Liver (tissue), 9 donors: ENCODE data around the gene ADORA3. TPM values are rescaled to one million over a fixed set of nuclear protein-coding genes. Genes with fewer than 3 reads are reported as not detected.

Experiments used
- DNase-seq: peaks from one replicate; pipeline ENCODE4 v3.0.0-alpha.2; 2017; ENCODE audit warnings: low spot score
- H3K27ac ChIP-seq, 2 donors: one replicate each; pipeline ENCODE4 v1.7.0; 2013; ENCODE audit warnings: inconsistent platforms in 2 of 2, low read length in 2 of 2, control low read depth in 1 of 2, low read depth in 1 of 2, mild to moderate bottlenecking in 1 of 2
- H3K27me3 ChIP-seq, 4 donors: one replicate each; pipeline versions ENCODE4 v1.6.1 to v1.7.0; 2013; ENCODE audit warnings: low read length in 3 of 4, inconsistent platforms in 1 of 4, mild to moderate bottlenecking in 1 of 4, moderate library complexity in 1 of 4; ENCODE audit not compliant: control insufficient read depth in 4 of 4, insufficient read depth in 4 of 4
- H3K36me3 ChIP-seq, 4 donors: one replicate each; pipeline versions ENCODE4 v1.6.1 to v1.7.0; 2013; ENCODE audit warnings: low read length in 3 of 4, mild to moderate bottlenecking in 3 of 4, low read depth in 1 of 4, moderate library complexity in 1 of 4; ENCODE audit not compliant: control insufficient read depth in 4 of 4, insufficient read depth in 3 of 4
- H3K4me1 ChIP-seq, 4 donors: one replicate each; pipeline versions ENCODE4 v1.6.1 to v1.7.0; 2013; ENCODE audit warnings: low read length in 3 of 4, mild to moderate bottlenecking in 3 of 4, moderate library complexity in 1 of 4; ENCODE audit not compliant: control insufficient read depth in 4 of 4, insufficient read depth in 4 of 4
- H3K4me3 ChIP-seq, 3 donors: one replicate each; pipeline versions ENCODE4 v1.6.1 to v1.7.0; 2013; ENCODE audit warnings: low read length in 3 of 3, control low read depth in 1 of 3, low read depth in 1 of 3, mild to moderate bottlenecking in 1 of 3
- H3K9ac ChIP-seq, 2 donors: one replicate each; pipeline ENCODE4 v1.7.0; 2013; ENCODE audit warnings: low read length in 2 of 2, mild to moderate bottlenecking in 2 of 2, moderate library complexity in 2 of 2, control low read depth in 1 of 2, low read depth in 1 of 2
- H3K9me3 ChIP-seq, 4 donors: one replicate each; pipeline versions ENCODE4 v1.6.1 to v1.7.0; 2013; ENCODE audit warnings: low read length in 3 of 4; ENCODE audit not compliant: control insufficient read depth in 4 of 4
- ATF3 ChIP-seq: IDR thresholded peaks from 2 replicates; pipeline ENCODE4 v1.6.1; 2016; ENCODE audit warnings: antibody characterized with exemption
- CTCF ChIP-seq: fragments of 150-350 bp; IDR thresholded peaks from 2 replicates; pipeline ENCODE4 v1.5.1; 2017; ENCODE audit warnings: improper control_type of control experiment, low read depth, low read length; ENCODE audit not compliant: missing input control
- EGR1 ChIP-seq, 2 donors: IDR thresholded peaks; 2 replicates each; pipeline ENCODE4 v1.6.1; 2016 to 2018; ENCODE audit warnings: antibody characterized with exemption in 2 of 2, low read depth in 2 of 2
- FOXA1 ChIP-seq: IDR thresholded peaks from 2 replicates; pipeline ENCODE4 v1.6.1; 2016; ENCODE audit warnings: antibody characterized with exemption
- FOXA2 ChIP-seq: IDR thresholded peaks from 2 replicates; pipeline ENCODE4 v1.6.1; 2016; ENCODE audit warnings: antibody characterized with exemption
- GABPA ChIP-seq, 2 donors: IDR thresholded peaks in 1 of 2; conservative IDR thresholded peaks in 1 of 2; 2 replicates each; pipeline ENCODE4 v1.6.1; 2016; ENCODE audit warnings: antibody characterized with exemption in 2 of 2, mild to moderate bottlenecking in 1 of 2, moderate library complexity in 1 of 2
- HNF4A ChIP-seq, 2 donors: conservative IDR thresholded peaks; 2 replicates each; pipeline ENCODE4 v1.6.1; 2016; ENCODE audit warnings: antibody characterized with exemption in 2 of 2, mild to moderate bottlenecking in 2 of 2
- HNF4G ChIP-seq: IDR thresholded peaks from 2 replicates; pipeline ENCODE4 v1.6.1; 2016; ENCODE audit warnings: antibody characterized with exemption
- JUND ChIP-seq, 2 donors: IDR thresholded peaks; 2 replicates each; pipeline ENCODE4 v1.6.1; 2016; ENCODE audit warnings: antibody characterized with exemption in 2 of 2
- MAX ChIP-seq: IDR thresholded peaks from 2 replicates; pipeline ENCODE4 v1.6.1; 2016; ENCODE audit warnings: antibody characterized with exemption
- NR2F2 ChIP-seq: IDR thresholded peaks from 2 replicates; pipeline ENCODE4 v1.6.1; 2016; ENCODE audit warnings: antibody characterized with exemption
- RAD21 ChIP-seq, 2 donors: IDR thresholded peaks; 2 replicates each; pipeline ENCODE4 v1.6.1; 2016; ENCODE audit warnings: antibody characterized with exemption in 2 of 2, mild to moderate bottlenecking in 2 of 2
- RXRA ChIP-seq, 2 donors: IDR thresholded peaks; 2 replicates each; pipeline ENCODE4 v1.6.1; 2017 to 2018; ENCODE audit warnings: antibody characterized with exemption in 2 of 2, mild to moderate bottlenecking in 1 of 2
- SP1 ChIP-seq: IDR thresholded peaks from 2 replicates; pipeline ENCODE4 v1.6.1; 2018; ENCODE audit warnings: antibody characterized with exemption, mild to moderate bottlenecking
- TAF1 ChIP-seq: conservative IDR thresholded peaks from 2 replicates; pipeline ENCODE4 v1.6.1; 2016; ENCODE audit warnings: antibody characterized with exemption, mild to moderate bottlenecking
- YY1 ChIP-seq: IDR thresholded peaks from 2 replicates; pipeline ENCODE4 v1.6.1; 2016; ENCODE audit warnings: antibody characterized with exemption, mild to moderate bottlenecking
- ZBTB33 ChIP-seq: IDR thresholded peaks from 2 replicates; pipeline ENCODE4 v1.6.1; 2016; ENCODE audit warnings: antibody characterized with exemption
- WGBS: extraction: QIAGEN DNeasy Blood & Tissue Kit; methylation state at CpG from one replicate; pipeline ENCODE4 v1.1.7; 2013; 5-methylcytosine and 5-hydroxymethylcytosine counted together
- polyA plus RNA-seq, 2 donors: library from polyadenylated mRNA; stranded (reverse) in 1 of 2; unstranded in 1 of 2; fragments of 200-250 nt in 1 of 2; fragments of >200 nt in 1 of 2; fragmentation: Nextera tagmentation in 1 of 2; extraction: Ambion mirVana in 1 of 2; gene quantifications; one replicate each; pipeline versions ENCODE4 v1.2.1 to v1.2.3, GENCODE V29; 2013 to 2015
- total RNA-seq, 2 donors: library from RNA; depleted of rRNA; stranded (reverse); fragments of >200 nt; gene quantifications; one replicate each; pipeline ENCODE4 v1.2.3, GENCODE V29; 2014
- donor health status: healthy.
- donor health status: healthy.
- donor health status: healthy.
- donor health status: healthy.
- donor health status: healthy.

Gene ADORA3
- total and polyA plus RNA-seq, 4 donors: 0.97 to 5.6 (median 3.2) TPM

- Histone ChIP-seq H3K27ac (peak overlapping the region in 1 of 2 donors; percentile 21), H3K4me1 (no peaks in the 10 kb centered on the region), H3K9ac (no peak overlapping the region), H3K9me3 (no peaks in the 10 kb centered on the region), H3K4me3 (no peak overlapping the region), H3K36me3 (no peaks in the 10 kb centered on the region), H3K27me3 (no peaks in the 10 kb centered on the region)
- no peak for DNase-seq
- WGBS: 88% methylated on average over 4 of the region's 4 CpGs
- no peak for TF ChIP-seq FOXA2
These were observed 13.2 kb downstream of the ADORA3 start for GRCh38 chr1:111490220-111490619.

GRCh38 chr1:111489604-111490003 lies 13.8 kb downstream of the ADORA3 start:
- H3K9ac ChIP-seq: no peak overlapping the region
- H3K4me1 ChIP-seq: no peaks in the 10 kb centered on the region
- H3K36me3 ChIP-seq: no peaks in the 10 kb centered on the region
- TF ChIP-seq CTCF (no peak), ATF3 (no peak), RXRA (IDR thresholded peaks at IDR 0.05) (peak in 1 of 2 donors; percentile 25), TAF1 (no peak), HNF4A (conservative IDR thresholded peaks at IDR 0.05) (no peak), GABPA (IDR thresholded peaks at IDR 0.05 in 1 of 2, conservative IDR thresholded peaks at IDR 0.05 in 1 of 2) (no peak), NR2F2 (peak; percentile 46), SP1 (peak; percentile 82), YY1 (peak; percentile 58), RAD21 (IDR thresholded peaks at IDR 0.05) (peak in 1 of 2 donors; percentile 25), HNF4G (no peak)
- no peak for DNase-seq
- no peaks in the 10 kb centered on the region for H3K9me3 ChIP-seq
- H3K27ac ChIP-seq: no peak overlapping the region
- H3K4me3 ChIP-seq: no peak overlapping the region
- no peaks in the 10 kb centered on the region for H3K27me3 ChIP-seq
- 73% methylated on average over 4 of the region's 4 CpGs for WGBS

GRCh38 chr1:111488669-111489068 lies 14.8 kb downstream of the ADORA3 start:
- Histone ChIP-seq H3K27me3 (no peaks in the 10 kb centered on the region), H3K27ac (no peak overlapping the region), H3K9ac (no peak overlapping the region), H3K4me3 (no peak overlapping the region), H3K4me1 (no peaks in the 10 kb centered on the region), H3K36me3 (no peaks in the 10 kb centered on the region), H3K9me3 (no peaks in the 10 kb centered on the region)
- WGBS: 94% methylated on average over 9 of the region's 9 CpGs
- DNase-seq: no peak
- TF ChIP-seq RXRA (IDR thresholded peaks at IDR 0.05): no peak
- TF ChIP-seq EGR1 (IDR thresholded peaks at IDR 0.05; ENCODE audit: low read depth in 2 of 2): no peak

- no peak for DNase-seq
- H3K9ac ChIP-seq: no peak overlapping the region
- 86% methylated on average over 6 of the region's 6 CpGs for WGBS
- H3K9me3 ChIP-seq: no peaks in the 10 kb centered on the region
- no peaks in the 10 kb centered on the region for H3K27me3 ChIP-seq
- no peaks in the 10 kb centered on the region for H3K4me1 ChIP-seq
- H3K4me3 ChIP-seq: no peak overlapping the region
- H3K27ac ChIP-seq: no peak overlapping the region
- H3K36me3 ChIP-seq: no peaks in the 10 kb centered on the region
- TF ChIP-seq ATF3 (no peak), HNF4A (conservative IDR thresholded peaks at IDR 0.05) (no peak), ZBTB33 (no peak), MAX (no peak), JUND (IDR thresholded peaks at IDR 0.05) (no peak), FOXA1 (no peak), FOXA2 (no peak), YY1 (no peak), CTCF (no peak), EGR1 (IDR thresholded peaks at IDR 0.05; ENCODE audit: low read depth in 2 of 2) (no peak)
These were observed 16.3 kb downstream of the ADORA3 start for GRCh38 chr1:111487133-111487532.
